Measurements from ENCODE around the gene ADCY1. TPM values are rescaled to one million over a fixed set of nuclear protein-coding genes. Genes with fewer than 3 reads are reported as not detected.
"Not testable (repeated sequence)": the region's sequence is repeated elsewhere in the genome, so short reads cannot be mapped to it uniquely, and the experiment has no call there.

Gene ADCY1
- total RNA-seq, 1 donor from 2014 or later = 13.6 TPM

GRCh38 chr7:45726883-45727282 is 152.7 kb downstream of the ADCY1 start:
- Mint-ChIP-seq H3K4me3 (ENCODE audit: low read depth) (no peak overlapping the region), H3K4me1 (ENCODE audit: low read depth) (no peaks in the 10 kb centered on the region), H3K27ac (no peak overlapping the region), H3K27me3 (no peaks in the 10 kb centered on the region), H3K36me3 (ENCODE audit: insufficient read depth) (peaks cover 30% of the 10 kb centered on the region), H3K9me3 (ENCODE audit: low read depth) (peaks cover 5% of the 10 kb centered on the region)
- DNase-seq (ENCODE audit: low spot score, unreplicated experiment) = no peak
- no peak for TF ChIP-seq CTCF (IDR thresholded peaks at IDR 0.05; ENCODE audit: unreplicated experiment)

DNA sequence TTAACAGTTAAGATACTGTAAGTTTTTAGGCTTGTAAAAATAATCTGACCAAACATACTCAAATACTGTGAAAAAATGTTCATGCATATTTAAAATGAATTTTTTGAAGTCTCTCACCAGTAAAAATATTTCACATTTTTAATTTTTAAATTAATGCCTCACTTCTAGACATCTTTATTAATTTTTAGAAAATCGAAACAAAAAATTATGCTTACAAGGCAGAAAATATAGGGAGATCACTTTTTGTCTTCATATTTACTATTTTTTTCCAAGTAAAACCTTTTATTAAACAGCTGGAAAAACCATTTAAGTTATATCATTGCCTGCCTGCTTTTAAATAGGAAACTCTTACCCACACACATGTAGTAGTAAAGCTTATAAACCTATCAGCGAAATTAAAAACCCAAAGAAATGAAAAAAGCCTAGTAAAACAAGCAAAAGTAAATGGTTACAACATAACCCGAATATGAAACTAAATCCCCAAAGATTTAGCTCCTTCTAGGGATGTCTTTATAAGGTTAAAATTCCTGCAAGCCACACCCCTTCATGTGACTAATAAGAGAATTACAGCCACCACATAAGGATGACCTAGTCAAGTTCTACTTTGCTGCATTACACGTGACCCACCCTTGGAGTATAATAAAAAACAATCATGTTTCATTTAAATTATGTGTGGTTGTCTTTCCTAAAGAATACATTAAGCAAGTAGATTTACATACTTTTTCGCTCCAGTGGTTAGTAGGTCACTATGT is 157.7 kb downstream of the ADCY1 start:
- not testable (repeated sequence) for H3K9me3 Mint-ChIP-seq (ENCODE audit: low read depth); H3K27me3 Mint-ChIP-seq; H3K4me1 Mint-ChIP-seq (ENCODE audit: low read depth); DNase-seq (ENCODE audit: low spot score, unreplicated experiment); H3K4me3 Mint-ChIP-seq (ENCODE audit: low read depth); H3K27ac Mint-ChIP-seq
- peaks cover 14% of the 10 kb centered on the region for H3K36me3 Mint-ChIP-seq (ENCODE audit: insufficient read depth)

GRCh38 chr7:45738920-45739319 is 164.8 kb downstream of the ADCY1 start:
- not testable (repeated sequence) for H3K4me3 Mint-ChIP-seq (ENCODE audit: low read depth); H3K27ac Mint-ChIP-seq; H3K27me3 Mint-ChIP-seq

GRCh38 chr7:45740573-45740972 is 166.4 kb downstream of the ADCY1 start:
- not testable (repeated sequence) for H3K9me3 Mint-ChIP-seq (ENCODE audit: low read depth); H3K27ac Mint-ChIP-seq; H3K4me3 Mint-ChIP-seq (ENCODE audit: low read depth); H3K4me1 Mint-ChIP-seq (ENCODE audit: low read depth); H3K27me3 Mint-ChIP-seq; DNase-seq (ENCODE audit: low spot score, unreplicated experiment)
- peaks cover 30% of the 10 kb centered on the region for H3K36me3 Mint-ChIP-seq (ENCODE audit: insufficient read depth)

More at GRCh38 chr7:45738920-45739319, 164.8 kb downstream of the ADCY1 start:
- peaks cover 28% of the 10 kb centered on the region for H3K36me3 Mint-ChIP-seq (ENCODE audit: insufficient read depth)
- not testable (repeated sequence) for H3K9me3 Mint-ChIP-seq (ENCODE audit: low read depth); H3K4me1 Mint-ChIP-seq (ENCODE audit: low read depth); DNase-seq (ENCODE audit: low spot score, unreplicated experiment)

DNA sequence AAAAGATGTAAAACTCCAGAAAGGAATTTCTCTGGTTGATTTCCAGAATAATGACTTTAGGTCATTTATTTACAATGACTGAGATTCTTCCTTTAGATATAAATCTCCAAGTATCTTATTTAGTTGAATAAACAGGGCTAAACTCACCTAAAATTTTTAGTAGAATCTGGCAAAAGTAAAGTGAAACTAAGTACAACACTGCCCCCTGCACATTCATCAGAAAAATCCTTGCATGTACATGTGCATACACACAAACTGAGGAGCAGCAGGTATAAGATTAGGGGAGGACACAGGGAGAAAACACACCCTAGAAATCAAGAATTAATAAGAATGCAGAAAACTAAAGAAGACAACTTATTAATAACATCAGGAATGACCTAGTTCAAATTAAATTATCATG is 174.8 kb downstream of the ADCY1 start:
- not testable (repeated sequence) for H3K36me3 Mint-ChIP-seq (ENCODE audit: insufficient read depth); H3K27ac Mint-ChIP-seq; DNase-seq (ENCODE audit: low spot score, unreplicated experiment); H3K4me1 Mint-ChIP-seq (ENCODE audit: low read depth); H3K27me3 Mint-ChIP-seq; H3K4me3 Mint-ChIP-seq (ENCODE audit: low read depth); H3K9me3 Mint-ChIP-seq (ENCODE audit: low read depth)
- TF ChIP-seq CTCF (IDR thresholded peaks at IDR 0.05; ENCODE audit: unreplicated experiment) = peak; percentile 25

GRCh38 chr7:45751352-45751751 is 177.2 kb downstream of the ADCY1 start:
- H3K9me3 Mint-ChIP-seq (ENCODE audit: low read depth); H3K4me3 Mint-ChIP-seq (ENCODE audit: low read depth); H3K4me1 Mint-ChIP-seq (ENCODE audit: low read depth); H3K36me3 Mint-ChIP-seq (ENCODE audit: insufficient read depth); H3K27ac Mint-ChIP-seq; DNase-seq (ENCODE audit: low spot score, unreplicated experiment); H3K27me3 Mint-ChIP-seq: not testable (repeated sequence)

DNA sequence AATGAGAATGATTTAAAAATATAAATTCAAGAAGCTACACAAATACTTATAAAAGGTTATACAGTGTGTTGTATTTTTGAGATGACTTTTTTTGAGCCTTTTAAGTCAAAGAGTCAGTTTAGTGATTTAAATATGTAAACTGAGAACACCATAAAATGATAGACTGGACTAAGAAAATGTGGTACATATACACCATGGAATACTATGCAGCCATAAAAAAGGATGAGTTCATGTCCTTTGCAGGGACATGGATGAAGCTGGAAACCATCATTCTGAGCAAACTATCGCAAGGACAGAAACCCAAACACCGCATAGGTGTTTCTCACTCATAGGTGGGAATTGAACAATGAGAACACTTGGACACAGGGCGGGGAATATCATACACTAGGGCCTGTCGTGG is 182.2 kb downstream of the ADCY1 start:
- H3K4me1 Mint-ChIP-seq (ENCODE audit: low read depth); H3K9me3 Mint-ChIP-seq (ENCODE audit: low read depth); H3K4me3 Mint-ChIP-seq (ENCODE audit: low read depth); H3K27ac Mint-ChIP-seq; DNase-seq (ENCODE audit: low spot score, unreplicated experiment); H3K27me3 Mint-ChIP-seq: not testable (repeated sequence)
- H3K36me3 Mint-ChIP-seq (ENCODE audit: insufficient read depth) = peaks cover 11% of the 10 kb centered on the region

DNA sequence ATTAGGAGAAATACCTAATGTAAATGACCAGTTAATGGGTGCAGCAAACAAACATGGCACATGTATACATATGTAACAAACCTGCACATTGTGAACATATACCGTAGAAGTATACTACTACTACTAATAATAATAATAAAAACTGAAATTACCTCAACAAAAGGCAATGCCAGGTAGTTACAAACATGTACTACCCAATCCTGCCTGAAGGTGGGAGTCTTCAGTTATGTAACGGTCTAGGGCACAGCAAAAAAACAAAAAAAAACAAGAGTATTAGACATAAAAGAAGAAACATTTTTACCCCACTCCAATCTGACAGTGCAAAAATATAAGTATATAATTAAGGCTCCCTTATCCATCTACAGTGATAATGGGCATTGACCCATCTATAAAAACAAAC is 182.6 kb downstream of the ADCY1 start:
- H3K4me1 Mint-ChIP-seq (ENCODE audit: low read depth); H3K27ac Mint-ChIP-seq; H3K4me3 Mint-ChIP-seq (ENCODE audit: low read depth); H3K9me3 Mint-ChIP-seq (ENCODE audit: low read depth); DNase-seq (ENCODE audit: low spot score, unreplicated experiment); H3K27me3 Mint-ChIP-seq; H3K36me3 Mint-ChIP-seq (ENCODE audit: insufficient read depth): not testable (repeated sequence)
- TF ChIP-seq CTCF (IDR thresholded peaks at IDR 0.05; ENCODE audit: unreplicated experiment) = peak; percentile 42

DNA sequence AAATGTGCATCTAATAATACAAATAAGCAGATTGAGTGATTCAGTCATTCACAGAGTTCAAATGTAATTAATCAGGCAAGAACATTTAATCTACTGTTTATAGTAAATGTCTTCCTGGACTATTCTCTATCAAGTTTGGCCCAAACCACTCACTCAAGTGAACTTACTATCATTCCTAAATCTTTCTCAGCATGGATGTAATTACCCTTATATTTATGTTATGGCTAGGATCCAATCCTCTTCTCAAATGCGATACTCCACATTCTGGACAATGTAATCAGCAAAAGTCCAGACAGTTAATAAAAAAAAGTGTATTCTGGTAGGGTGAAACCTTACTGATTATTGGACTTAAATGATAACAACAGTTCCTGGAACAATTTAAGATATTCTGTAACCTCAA is 185.3 kb downstream of the ADCY1 start:
- not testable (repeated sequence) for H3K9me3 Mint-ChIP-seq (ENCODE audit: low read depth); DNase-seq (ENCODE audit: low spot score, unreplicated experiment); H3K4me1 Mint-ChIP-seq (ENCODE audit: low read depth); H3K27me3 Mint-ChIP-seq; H3K27ac Mint-ChIP-seq; H3K4me3 Mint-ChIP-seq (ENCODE audit: low read depth); H3K36me3 Mint-ChIP-seq (ENCODE audit: insufficient read depth)

- H3K27me3 Mint-ChIP-seq; H3K27ac Mint-ChIP-seq; H3K4me1 Mint-ChIP-seq (ENCODE audit: low read depth); DNase-seq (ENCODE audit: low spot score, unreplicated experiment); H3K4me3 Mint-ChIP-seq (ENCODE audit: low read depth); H3K9me3 Mint-ChIP-seq (ENCODE audit: low read depth); H3K36me3 Mint-ChIP-seq (ENCODE audit: insufficient read depth): not testable (repeated sequence)
These were observed 187.5 kb downstream of the ADCY1 start for GRCh38 chr7:45761545-45762205.

Measured in progenitor cell of endocrine pancreas (in vitro differentiated cells).